Activated CD4-positive, alpha-beta T cell treated with anti-CD3 and anti-CD28 coated beads, Interleukin-2, amount 50 U/mL, for 48 hours (primary cell): Measurements from ENCODE around the gene RBM3.
A peak's percentile ranks its signal among the peaks of the same experiment; 100 is the strongest.

Source experiments
- DNase-seq, 2 experiments: peaks; one replicate each; pipeline ENCODE4 v3.0.0-alpha.2; 2020

The RBM3 gene

GRCh38 chrX:48578661-48579128 lies 4.4 kb downstream of the RBM3 start:
- DNase-seq = no peak

DNA sequence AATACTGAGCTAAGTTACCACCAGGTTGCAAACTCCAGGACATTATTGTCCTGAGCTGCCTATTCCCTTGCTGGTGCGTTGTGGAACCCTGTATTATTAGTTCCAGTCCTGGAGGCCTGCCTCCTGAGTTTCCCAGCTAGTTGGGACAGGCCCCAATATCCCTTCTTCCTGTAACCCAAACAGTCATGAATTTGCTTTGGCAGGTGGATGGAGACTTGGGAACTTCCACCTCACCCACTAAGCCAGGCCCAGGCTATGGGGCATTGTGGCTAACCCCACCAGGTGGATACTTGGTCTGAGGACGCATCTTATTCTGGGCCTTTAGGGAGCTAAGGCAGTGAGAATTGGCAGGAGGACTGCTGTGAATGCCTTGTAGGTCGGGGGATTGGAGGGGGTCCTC lies 5.0 kb downstream of the RBM3 start:
- DNase-seq = no peak

DNA sequence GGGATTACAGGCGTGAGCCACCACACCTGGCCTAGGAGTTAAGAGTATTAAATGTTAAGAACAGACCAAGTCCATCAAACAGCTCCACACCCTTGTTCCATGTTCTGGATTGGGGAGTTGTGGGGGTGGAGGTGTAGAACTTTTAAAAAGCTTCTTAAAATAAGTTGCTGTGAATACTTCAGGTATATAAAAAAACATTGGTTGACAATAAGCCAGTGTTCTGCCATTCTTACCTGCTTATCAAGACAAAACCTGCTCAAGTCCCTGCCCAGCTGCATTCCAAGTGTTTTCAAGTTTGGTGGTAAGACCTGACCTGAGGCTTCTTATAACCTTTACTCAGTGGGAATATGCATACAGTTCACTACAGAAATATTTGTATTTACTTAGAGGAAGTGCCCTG lies 6.4 kb downstream of the RBM3 start:
- DNase-seq = no peak

DNA sequence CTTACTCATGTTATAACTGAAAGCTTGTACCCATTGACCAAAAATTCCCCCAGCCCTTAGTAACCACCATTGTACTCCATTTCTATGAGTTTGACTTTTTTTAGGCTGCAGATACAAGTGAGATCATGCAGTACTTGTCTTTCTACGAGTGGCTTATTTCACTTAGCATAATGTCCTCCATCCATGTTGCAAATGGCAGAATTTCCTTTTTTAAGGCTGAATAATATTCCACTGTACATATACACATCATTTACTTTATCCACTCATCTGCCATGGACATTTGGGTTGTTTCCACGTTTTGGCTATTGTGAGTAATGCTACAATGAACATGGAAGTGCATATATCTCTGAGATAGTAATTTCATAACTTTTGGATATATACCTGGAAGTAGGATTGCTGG lies 10.4 kb downstream of the RBM3 start:
- DNase-seq = no peak

GRCh38 chrX:48589482-48590162 lies 15.3 kb downstream of the RBM3 start:
- DNase-seq = no peak

- DNase-seq = no peak
Measured at GRCh38 chrX:48590203-48591103, 16.2 kb downstream of the RBM3 start.

- DNase-seq = no peak
Measured at GRCh38 chrX:48591255-48591791, 17.0 kb downstream of the RBM3 start.

- no peak for DNase-seq
Measured at GRCh38 chrX:48592971-48593370, 18.7 kb downstream of the RBM3 start.

DNA sequence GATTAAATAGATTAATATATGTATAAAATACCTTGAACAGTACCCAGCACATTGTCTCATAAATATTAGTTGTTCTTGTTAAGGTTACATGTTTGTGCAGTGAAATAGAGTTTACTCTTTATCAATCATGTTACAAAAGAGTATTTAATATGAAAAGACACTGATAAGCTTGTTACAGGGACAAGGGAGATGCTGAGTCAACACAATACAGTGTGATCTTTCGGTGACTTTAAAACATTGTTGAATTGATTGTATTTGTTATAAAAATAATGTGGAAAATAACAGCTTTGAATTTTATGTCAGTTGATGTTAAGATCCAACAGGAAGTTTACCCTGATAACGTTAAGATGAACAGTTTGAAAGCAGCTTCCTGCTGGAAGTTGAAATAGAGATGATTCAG lies 21.6 kb downstream of the RBM3 start:
- DNase-seq = no peak

- peak; percentile 89 for DNase-seq
Measured at GRCh38 chrX:48597353-48598264, 23.3 kb downstream of the RBM3 start, which contains the start of gene WDR13. Gene WDR13 (plus strand): TSS chrX:48597492. CDS start chrX:48597997, 505 bp downstream.

GRCh38 chrX:48598614-48599013 lies 24.3 kb downstream of the RBM3 start:
- no peak for DNase-seq

DNA sequence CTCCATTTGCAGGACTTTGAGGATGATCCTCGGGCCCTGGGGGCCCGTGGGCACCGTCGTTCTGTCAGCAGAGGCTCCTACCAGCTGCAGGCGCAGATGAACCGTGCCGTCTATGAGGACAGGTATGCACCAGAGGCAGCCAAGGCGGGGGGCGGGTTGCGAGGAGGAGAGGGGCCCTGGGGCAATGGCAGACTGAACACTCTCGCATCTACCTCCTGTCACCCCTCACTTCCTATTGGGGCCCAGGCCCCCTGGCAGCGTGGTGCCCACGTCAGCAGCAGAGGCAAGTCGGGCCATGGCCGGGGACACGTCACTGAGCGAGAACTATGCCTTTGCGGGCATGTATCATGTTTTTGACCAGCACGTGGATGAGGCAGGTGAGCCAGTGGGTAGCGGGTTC lies 25.1 kb downstream of the RBM3 start:
- DNase-seq = no peak

- no peak for DNase-seq
Measured at GRCh38 chrX:48600226-48600625, 25.9 kb downstream of the RBM3 start.

DNA sequence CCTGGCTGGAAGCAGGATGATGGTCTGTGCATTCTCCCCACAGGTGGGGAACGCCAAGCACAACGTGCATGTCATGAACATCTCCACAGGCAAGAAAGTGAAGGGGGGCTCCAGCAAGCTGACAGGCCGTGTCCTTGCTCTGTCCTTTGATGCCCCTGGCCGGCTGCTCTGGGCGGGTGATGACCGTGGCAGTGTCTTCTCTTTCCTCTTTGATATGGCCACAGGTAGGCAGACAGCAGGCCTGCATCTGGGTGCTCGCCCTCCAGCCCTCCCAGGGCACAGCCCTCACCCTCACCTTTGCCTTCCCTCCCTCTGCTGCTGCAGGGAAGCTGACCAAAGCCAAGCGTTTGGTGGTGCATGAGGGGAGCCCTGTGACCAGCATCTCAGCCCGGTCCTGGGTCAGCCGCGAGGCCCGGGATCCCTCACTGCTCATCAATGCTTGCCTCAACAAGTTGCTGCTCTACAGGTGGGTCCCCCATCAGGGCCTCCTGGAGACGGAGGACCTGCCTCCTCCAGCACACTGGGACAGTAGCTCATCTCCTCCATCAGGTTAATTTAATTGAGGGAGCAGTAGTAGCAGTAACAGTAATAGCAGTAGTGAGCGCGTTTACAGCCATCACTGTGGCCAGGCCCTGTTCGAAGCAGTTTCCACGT lies 27.6 kb downstream of the RBM3 start:
- no peak for DNase-seq

- no peak for DNase-seq
Measured at GRCh38 chrX:48604701-48605100, 30.4 kb downstream of the RBM3 start.

DNA sequence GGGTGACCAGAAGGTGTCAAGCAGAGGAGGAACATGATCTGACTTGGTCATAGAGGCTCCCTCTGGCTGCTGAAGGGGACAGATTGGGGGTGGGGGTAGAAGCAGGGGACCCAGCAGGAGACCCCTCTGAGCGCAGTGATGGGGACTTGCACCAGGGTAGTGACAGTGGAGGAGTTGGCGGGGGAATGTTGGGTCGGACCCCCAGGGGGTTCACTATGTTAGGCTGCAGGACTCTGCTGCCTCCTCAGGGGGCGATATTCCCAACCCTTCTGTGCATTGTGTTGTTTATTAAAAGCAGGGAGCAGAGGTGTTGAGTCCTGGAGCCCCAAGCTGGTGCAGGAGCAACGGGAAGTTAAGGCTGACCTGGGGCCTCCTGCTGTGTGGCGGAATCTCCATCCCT lies 31.8 kb downstream of the RBM3 start:
- DNase-seq = no peak

GRCh38 chrX:48611703-48612102 lies 37.4 kb downstream of the RBM3 start:
- DNase-seq = no peak

GRCh38 chrX:48613502-48614160 lies 39.3 kb downstream of the RBM3 start:
- DNase-seq = no peak

DNA sequence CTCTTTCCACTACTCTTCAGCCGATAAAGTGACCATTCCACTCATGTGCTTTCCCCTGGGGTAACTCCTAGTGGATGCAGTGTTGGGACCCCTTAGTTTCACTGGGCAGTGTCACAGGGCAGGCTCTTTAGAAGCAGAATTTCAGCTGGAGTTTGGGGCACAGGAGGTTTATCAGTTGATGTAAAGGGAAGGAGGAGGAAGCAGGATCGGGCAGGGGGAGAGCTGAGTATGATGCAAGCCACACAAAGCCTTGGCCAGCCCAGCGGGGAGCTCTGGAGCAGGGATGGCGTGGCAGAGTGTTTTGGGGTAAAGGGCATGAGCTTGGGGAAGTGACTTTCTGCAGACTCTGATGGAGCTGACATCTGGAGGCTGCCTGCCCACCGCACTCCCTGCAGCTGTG lies 42.3 kb downstream of the RBM3 start:
- DNase-seq = no peak

GRCh38 chrX:48617542-48618340 lies 43.5 kb downstream of the RBM3 start:
- DNase-seq = no peak
